Measurements from ENCODE around the gene LMNTD1.
"Not testable (repeated sequence)": the region's sequence is repeated elsewhere in the genome, so short reads cannot be mapped to it uniquely, and the experiment has no call there.

LMNTD1 gene

DNA sequence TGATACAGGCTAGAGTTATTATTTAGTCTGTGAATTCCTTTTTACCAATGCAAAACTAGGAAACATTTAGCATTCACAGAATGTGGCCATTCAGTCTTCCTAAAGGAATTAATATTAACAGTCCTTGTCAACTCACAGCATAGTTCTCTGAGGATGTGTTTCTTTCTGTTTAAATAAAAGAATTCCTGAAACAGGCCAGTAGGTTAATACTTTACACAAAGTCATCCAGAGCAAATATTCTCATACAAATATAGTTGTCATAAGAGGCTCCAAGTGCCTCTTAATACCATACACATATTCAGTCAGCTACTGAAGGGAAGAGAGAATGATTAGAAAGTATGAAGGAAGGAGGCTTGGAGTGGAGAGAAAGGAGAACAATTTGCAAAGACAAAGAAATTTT, 120.1 kb downstream of the LMNTD1 start:
- no peak for DNase-seq (ENCODE audit: low spot score)

DNA sequence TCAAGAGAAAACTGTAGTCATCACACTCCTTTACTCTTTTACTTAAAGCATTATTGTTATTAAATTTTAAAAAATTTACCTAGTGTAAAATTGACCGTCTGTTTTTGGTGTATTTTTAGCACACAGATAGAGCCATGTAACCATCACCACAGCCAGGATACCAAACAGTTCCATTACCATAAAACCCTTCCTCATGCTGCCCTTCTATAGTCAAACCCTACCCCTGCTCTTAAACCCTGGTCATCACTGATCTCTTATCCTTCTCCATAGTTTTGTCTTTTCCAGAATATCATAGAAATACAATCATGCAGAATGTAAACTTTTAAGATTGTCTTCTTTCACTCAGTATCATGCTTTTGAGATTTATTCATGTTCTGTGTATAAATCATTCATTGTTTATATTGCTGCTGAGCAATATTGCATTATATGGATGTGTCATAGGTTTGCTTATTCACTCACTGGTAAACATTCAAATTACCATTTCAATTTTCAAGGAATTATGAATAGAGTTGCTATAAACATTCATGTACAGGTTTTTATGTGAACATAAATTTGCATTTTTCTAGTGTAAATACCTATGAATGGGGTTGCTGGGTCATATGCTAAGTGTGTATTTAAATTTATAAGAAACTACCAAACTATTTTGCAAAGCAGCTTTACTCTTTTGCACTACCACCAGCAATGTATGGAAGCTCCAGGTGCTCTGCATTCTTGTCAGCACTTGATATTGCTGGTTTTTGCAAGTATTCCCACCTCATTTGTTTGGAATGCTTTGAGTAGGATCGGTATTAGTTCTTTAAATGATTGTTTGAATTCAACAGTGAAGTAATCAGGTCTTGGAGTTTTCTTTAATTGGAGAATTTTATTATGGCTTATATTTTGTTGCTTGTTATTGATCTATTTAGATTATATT, 125.5 kb downstream of the LMNTD1 start:
- DNase-seq (ENCODE audit: low spot score) = no peak

DNA sequence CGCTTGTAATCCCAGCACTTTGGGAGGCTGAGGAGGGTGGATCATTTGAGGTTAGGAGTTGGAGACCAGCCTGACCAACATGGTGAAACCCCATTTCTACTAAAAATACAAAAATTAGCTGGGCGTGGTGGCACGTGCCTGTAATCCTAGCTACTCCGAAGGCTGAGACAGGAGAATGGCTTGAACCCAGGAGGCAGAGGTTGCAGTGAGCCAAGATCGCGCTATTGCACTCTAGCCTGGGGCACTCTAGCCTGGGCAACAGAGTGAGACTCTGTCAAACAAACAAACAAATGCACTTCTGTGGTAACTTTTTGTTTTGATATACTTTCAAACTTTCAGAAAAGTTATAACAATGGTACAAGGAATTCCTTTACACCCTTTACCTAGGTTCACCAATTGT, 126.3 kb downstream of the LMNTD1 start:
- not testable (repeated sequence) for DNase-seq (ENCODE audit: low spot score)

All from pons (tissue), 1 donor.